H9 (cell line): Measurements from ENCODE around the gene CD300E. TPM values are rescaled to one million over a fixed set of nuclear protein-coding genes. Genes with fewer than 3 reads are reported as not detected.

Source experiments
- DNase-seq: peaks from one replicate; pipeline ENCODE4 v3.0.0-alpha.2; 2017
- H2AFZ ChIP-seq: one replicate; pipeline ENCODE4 v1.6.1; 2013; ENCODE audit warnings: mild to moderate bottlenecking, low read length, control low read depth, moderate library complexity
- H2AK5ac ChIP-seq: 2 replicates; pipeline ENCODE4 v1.6.1; 2013; ENCODE audit warnings: low read length, control low read depth, mixed read lengths; ENCODE audit not compliant: insufficient read length
- H2BK120ac ChIP-seq: one replicate; pipeline ENCODE4 v1.6.1; 2013; ENCODE audit warnings: low read depth, mild to moderate bottlenecking, low read length, control low read depth, inconsistent platforms; ENCODE audit not compliant: poor library complexity, severe bottlenecking
- H2BK12ac ChIP-seq: 2 replicates; pipeline ENCODE4 v1.6.1; 2013; ENCODE audit warnings: low read length, control low read depth, mixed read lengths, low read depth; ENCODE audit not compliant: insufficient read length
- H2BK15ac ChIP-seq: 2 replicates; pipeline ENCODE4 v1.6.1; 2013; ENCODE audit warnings: low read depth, low read length, control low read depth
- H2BK20ac ChIP-seq: one replicate; pipeline ENCODE4 v1.6.1; 2013; ENCODE audit warnings: low read depth, mild to moderate bottlenecking, low read length, control low read depth, inconsistent platforms; ENCODE audit not compliant: poor library complexity, severe bottlenecking
- H2BK5ac ChIP-seq: 2 replicates; pipeline ENCODE4 v1.6.1; 2013; ENCODE audit warnings: low read length, control low read depth, mixed read lengths; ENCODE audit not compliant: insufficient read length
- H3K14ac ChIP-seq: 2 replicates; pipeline ENCODE4 v1.6.1; 2013; ENCODE audit warnings: low read length, control low read depth; ENCODE audit not compliant: insufficient read depth
- H3K18ac ChIP-seq: 2 replicates; pipeline ENCODE4 v1.6.1; 2013; ENCODE audit warnings: low read depth, mild to moderate bottlenecking, mixed read lengths, low read length, control low read depth; ENCODE audit not compliant: insufficient read length
- H3K23ac ChIP-seq: 2 replicates; pipeline ENCODE4 v1.6.1; 2013; ENCODE audit warnings: low read length, control low read depth, mixed read lengths, low read depth; ENCODE audit not compliant: insufficient read length
- H3K23me2 ChIP-seq: 2 replicates; pipeline ENCODE4 v1.6.1; 2013; ENCODE audit warnings: low read depth, mild to moderate bottlenecking, mixed read lengths, low read length, control low read depth; ENCODE audit not compliant: insufficient read length, poor library complexity, severe bottlenecking
- H3K27ac ChIP-seq: 2 replicates; pipeline ENCODE4 v1.5.1; 2013; ENCODE audit warnings: low read length, control low read depth, mixed read lengths, low read depth; ENCODE audit not compliant: insufficient read length
- H3K27me3 ChIP-seq: 2 replicates; pipeline ENCODE4 v1.6.1; 2013; ENCODE audit warnings: low read length, control low read depth, inconsistent platforms; ENCODE audit not compliant: insufficient read depth
- H3K4ac ChIP-seq: 2 replicates; pipeline ENCODE4 v1.6.1; 2013; ENCODE audit warnings: low read depth, mild to moderate bottlenecking, control low read depth, inconsistent platforms, low read length, moderate library complexity
- H3K4me1 ChIP-seq: 2 replicates; pipeline ENCODE4 v1.6.1; 2013; ENCODE audit warnings: low read length, control low read depth, inconsistent platforms; ENCODE audit not compliant: insufficient read depth
- H3K4me2 ChIP-seq: 2 replicates; pipeline ENCODE4 v1.6.1; 2013; ENCODE audit warnings: low read length, control low read depth, mixed read lengths; ENCODE audit not compliant: insufficient read length, insufficient read depth
- H3K56ac ChIP-seq: 2 replicates; pipeline ENCODE4 v1.6.1; 2013; ENCODE audit warnings: low read depth, mild to moderate bottlenecking, mixed read lengths, low read length, control low read depth; ENCODE audit not compliant: insufficient read length
- H3K79me1 ChIP-seq: 2 replicates; pipeline ENCODE4 v1.6.1; 2013; ENCODE audit warnings: low read depth, mild to moderate bottlenecking, moderate library complexity, low read length, control low read depth, inconsistent platforms; ENCODE audit not compliant: insufficient read depth, poor library complexity, severe bottlenecking
- H3K79me2 ChIP-seq: 2 replicates; pipeline ENCODE4 v1.6.1; 2013; ENCODE audit warnings: low read length, control low read depth, inconsistent platforms; ENCODE audit not compliant: insufficient read depth
- H3K9ac ChIP-seq: 2 replicates; pipeline ENCODE4 v1.6.1; 2013; ENCODE audit warnings: low read length, control low read depth, mixed read lengths; ENCODE audit not compliant: insufficient read length; ENCODE audit errors: extremely low read depth
- H3K9me3 ChIP-seq: one replicate; pipeline ENCODE4 v1.6.1; 2013; ENCODE audit warnings: low read depth, low read length, inconsistent platforms; ENCODE audit not compliant: control insufficient read depth
- H3T11ph ChIP-seq: one replicate; pipeline ENCODE4 v1.6.1; 2013; ENCODE audit warnings: mild to moderate bottlenecking, low read length, control low read depth, inconsistent platforms
- H4K20me1 ChIP-seq: one replicate; pipeline ENCODE4 v1.6.1; 2013; ENCODE audit not compliant: control insufficient read depth, insufficient read length, insufficient read depth
- H4K5ac ChIP-seq: 2 replicates; pipeline ENCODE4 v1.6.1; 2013; ENCODE audit warnings: low read depth, mild to moderate bottlenecking, mixed read lengths, low read length, control low read depth; ENCODE audit not compliant: insufficient read length
- H4K8ac ChIP-seq: replicated peaks from 2 replicates; pipeline ENCODE4 v1.6.1; 2013; ENCODE audit warnings: low read length, control low read depth, mixed read lengths, low read depth; ENCODE audit not compliant: insufficient read length
- H4K91ac ChIP-seq: 2 replicates; pipeline ENCODE4 v1.6.1; 2013; ENCODE audit warnings: low read depth, mild to moderate bottlenecking, moderate library complexity, mixed read lengths, low read length, control low read depth; ENCODE audit not compliant: insufficient read length
- H3K27ac Mint-ChIP-seq, 3 experiments: 2 replicates in 2 of 3; 3 replicates in 1 of 3; pipeline ENCODE4 v1.8.0; 2020 to 2021; ENCODE audit warnings: mixed read lengths in 3 of 3, mild to moderate bottlenecking in 1 of 3, moderate library complexity in 1 of 3
- H3K27me3 Mint-ChIP-seq: 2 replicates; pipeline ENCODE4 v1.8.0; 2021; ENCODE audit warnings: low read depth, mild to moderate bottlenecking, moderate library complexity, mixed read lengths
- H3K36me3 Mint-ChIP-seq, 3 experiments: 2 replicates in 2 of 3; 3 replicates in 1 of 3; pipeline ENCODE4 v1.8.0; 2020 to 2021; ENCODE audit warnings: low read depth in 3 of 3, mixed read lengths in 3 of 3; ENCODE audit not compliant: insufficient read depth in 1 of 3
- H3K4me1 Mint-ChIP-seq, 2 experiments: 2 replicates each; pipeline ENCODE4 v1.8.0; 2020; ENCODE audit warnings: mixed read lengths in 2 of 2
- H3K4me3 Mint-ChIP-seq, 2 experiments: 2 replicates in 1 of 2; 3 replicates in 1 of 2; pipeline ENCODE4 v1.8.0; 2020 to 2021; ENCODE audit warnings: mild to moderate bottlenecking in 2 of 2, mixed read lengths in 2 of 2, moderate library complexity in 1 of 2
- H3K9me3 Mint-ChIP-seq, 2 experiments: 2 replicates in 1 of 2; 3 replicates in 1 of 2; pipeline ENCODE4 v1.8.0; 2020; ENCODE audit warnings: mild to moderate bottlenecking in 2 of 2, mixed read lengths in 2 of 2, moderate library complexity in 1 of 2
- CTCF ChIP-seq: fragments of 200-600 bp; sonication (generic); conservative IDR thresholded peaks from 3 replicates; pipeline ENCODE4 v1.8.0; 2021; ENCODE audit warnings: antibody characterized with exemption, mild to moderate bottlenecking
- WGBS: extraction: QIAGEN DNeasy Blood & Tissue Kit; methylation state at CpG from one replicate; pipeline ENCODE4 v1.1.7; 2013; ENCODE audit warnings: missing lambda C conversion rate, low lambda C conversion rate, mixed read lengths; ENCODE audit not compliant: insufficient read length; ENCODE audit errors: extremely low coverage; 5-methylcytosine and 5-hydroxymethylcytosine counted together
- total RNA-seq: library from RNA; stranded (reverse); gene quantifications from 2 replicates; pipeline ENCODE4 v1.2.1, GENCODE V29; 2021

Gene CD300E
- total RNA-seq, 1 experiment from 2014 or later = not detected

GRCh38 chr17:74605361-74605760 lies 18.2 kb downstream of the CD300E start:
- Histone ChIP-seq H3K23ac (no peak overlapping the region), H3K14ac (no peak overlapping the region), H4K8ac (no peak overlapping the region), H3K79me2 (no peaks in the 10 kb centered on the region), H3K4ac (no peak overlapping the region), H3K79me1 (no peaks in the 10 kb centered on the region), H2AFZ (no peak overlapping the region), H3K4me1 (no peaks in the 10 kb centered on the region), H2BK12ac (no peak overlapping the region), H3K23me2 (no peaks in the 10 kb centered on the region), H2BK20ac (no peak overlapping the region), H2BK120ac (no peak overlapping the region), H3K18ac (no peak overlapping the region), H2BK5ac (no peak overlapping the region), H3K9me3 (no peaks in the 10 kb centered on the region), H3K4me2 (no peak overlapping the region), H3K27ac (no peak overlapping the region), H4K5ac (no peak overlapping the region), H4K20me1 (no peaks in the 10 kb centered on the region), H4K91ac (no peak overlapping the region), H3T11ph (no peak overlapping the region), H2BK15ac (no peak overlapping the region), H2AK5ac (no peak overlapping the region), H3K9ac (no peak overlapping the region), H3K27me3 (no peaks in the 10 kb centered on the region), H3K56ac (no peak overlapping the region)
- Mint-ChIP-seq H3K27ac (no peak overlapping the region), H3K36me3 (no peaks in the 10 kb centered on the region), H3K9me3 (0 out of 5 replicates have a peak, but pooled peaks cover 0 to 1% of the 10 kb centered on the region in 2 experiments), H3K4me1 (no peaks in the 10 kb centered on the region; a peak in 1 of 4 replicates), H3K27me3 (peaks cover 27% of the 10 kb centered on the region), H3K4me3 (no peak overlapping the region)
- no peak for DNase-seq
- no CpG with 5 or more reads among the region's 10 CpGs for WGBS
- no peak for TF ChIP-seq CTCF
